Stomach (tissue), 9 donors: Measurements from ENCODE around the gene KMT2E. TPM values are rescaled to one million over a fixed set of nuclear protein-coding genes. Genes with fewer than 3 reads are reported as not detected.

ENCODE experiments used
- DNase-seq, 2 donors: peaks; one replicate each; pipeline versions ENCODE4 v3.0.0 to v3.0.0-alpha.2; 2013 to 2019
- H3K27ac ChIP-seq, 5 donors: fragments of 200-600 bp in 4 of 5; sonication (generic) in 4 of 5; one replicate each; pipeline ENCODE4 v1.5.1; 2013 to 2019; ENCODE audit warnings: mild to moderate bottlenecking in 1 of 5, moderate library complexity in 1 of 5
- H3K27me3 ChIP-seq, 3 donors: fragments of 200-600 bp; sonication (generic); one replicate each; pipeline ENCODE4 v1.5.1; 2017 to 2019; ENCODE audit warnings: mixed run types in 1 of 3
- H3K36me3 ChIP-seq, 4 donors: fragments of 200-600 bp; sonication (generic); 1 replicate in 3 of 4; 2 replicates in 1 of 4; pipeline ENCODE4 v1.5.1; 2016 to 2019
- H3K4me1 ChIP-seq, 4 donors: fragments of 200-600 bp; sonication (generic); one replicate each; pipeline ENCODE4 v1.5.1; 2016 to 2019
- H3K4me3 ChIP-seq, 4 donors: fragments of 200-600 bp; sonication (generic) in 3 of 4; one replicate each; pipeline ENCODE4 v1.5.1; 2016 to 2019; ENCODE audit warnings: mild to moderate bottlenecking in 1 of 4
- H3K9me3 ChIP-seq, 4 donors: fragments of 200-600 bp; sonication (generic); one replicate each; pipeline ENCODE4 v1.5.1; 2016 to 2019
- EP300 ChIP-seq: sonication (generic); formaldehyde crosslinking; IDR thresholded peaks from one replicate; pipeline ENCODE4 v1.6.1; 2017; ENCODE audit warnings: antibody characterized with exemption
- POLR2A ChIP-seq, 4 donors: fragments of 450-650 bp; IDR thresholded peaks; one replicate each; pipeline ENCODE4 v1.6.1; 2016; ENCODE audit warnings: antibody characterized with exemption in 4 of 4, control low read depth in 2 of 4, mild to moderate bottlenecking in 1 of 4, moderate library complexity in 1 of 4
- POLR2AphosphoS5 ChIP-seq, 3 donors: sonication (generic); formaldehyde crosslinking; IDR thresholded peaks; one replicate each; pipeline ENCODE4 v1.6.1; 2016; ENCODE audit warnings: antibody characterized with exemption in 3 of 3
- WGBS, 5 donors: extraction: QIAGEN DNeasy Blood & Tissue Kit in 3 of 5; methylation state at CpG; one replicate each; pipeline versions ENCODE4 v1.1.5 to v1.1.7; 2013 to 2018; 5-methylcytosine and 5-hydroxymethylcytosine counted together
- intact Hi-C: fragments of 100-400 bp; cut with DNase I; formaldehyde crosslinking; loops from one replicate; pipeline ENCODE4 v1.15.1; 2023; ENCODE audit warnings: low total_unique reads
- polyA plus RNA-seq, 3 donors: library from polyadenylated mRNA; stranded (reverse); fragments of 200-250 nt; gene quantifications; one replicate each; pipeline ENCODE4 v1.2.3, GENCODE V29; 2013
- total RNA-seq, 5 donors: library from RNA; depleted of rRNA; stranded (reverse); fragments of >200 nt; gene quantifications; one replicate each; pipeline versions ENCODE4 v1.1.0 to v1.2.3, GENCODE V29; 2014 to 2016
- TF ChIP-seq, protein P1 (sequence below), 7 experiments: fragments of 450-650 bp in 4 of 7; fragments of 200-600 bp in 3 of 7; sonication (generic) in 3 of 7; IDR thresholded peaks; one replicate each; pipeline ENCODE4 v1.5.1; 2016 to 2019; ENCODE audit warnings: antibody characterized with exemption in 7 of 7, control low read depth in 2 of 7, mild to moderate bottlenecking in 1 of 7
- donor health status: healthy with polysubstance abuse.
- donor health status: Bipolar disorder and iron deficiency.
- donor health status: healthy.

Gene KMT2E
- total and polyA plus RNA-seq, 8 donors: 9.4 to 330 (median 67.7) TPM

DNA sequence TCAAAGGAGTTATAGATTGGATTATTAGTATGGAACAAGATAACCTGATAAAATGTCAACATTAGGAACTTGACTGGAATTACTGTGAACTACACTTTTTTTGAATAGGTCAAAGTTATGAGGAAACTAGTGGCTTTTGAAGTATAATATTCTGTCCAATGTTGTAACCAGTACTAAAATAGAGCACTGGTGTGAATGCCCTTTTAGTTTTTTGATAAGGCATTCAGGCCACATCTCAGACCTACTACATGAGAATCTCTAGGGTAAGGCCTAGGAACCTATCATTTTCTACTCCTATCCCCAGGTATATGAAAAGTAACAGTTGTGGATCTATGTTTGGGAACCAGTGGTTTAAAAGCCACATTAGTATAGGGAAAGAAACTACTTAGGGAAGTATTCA lies 16.4 kb downstream of the KMT2E start:
- TF ChIP-seq POLR2AphosphoS5 (IDR thresholded peaks at IDR 0.05) (no peak), POLR2A (IDR thresholded peaks at IDR 0.05) (no peak), EP300 (no peak)
- TF ChIP-seq, protein P1, sequence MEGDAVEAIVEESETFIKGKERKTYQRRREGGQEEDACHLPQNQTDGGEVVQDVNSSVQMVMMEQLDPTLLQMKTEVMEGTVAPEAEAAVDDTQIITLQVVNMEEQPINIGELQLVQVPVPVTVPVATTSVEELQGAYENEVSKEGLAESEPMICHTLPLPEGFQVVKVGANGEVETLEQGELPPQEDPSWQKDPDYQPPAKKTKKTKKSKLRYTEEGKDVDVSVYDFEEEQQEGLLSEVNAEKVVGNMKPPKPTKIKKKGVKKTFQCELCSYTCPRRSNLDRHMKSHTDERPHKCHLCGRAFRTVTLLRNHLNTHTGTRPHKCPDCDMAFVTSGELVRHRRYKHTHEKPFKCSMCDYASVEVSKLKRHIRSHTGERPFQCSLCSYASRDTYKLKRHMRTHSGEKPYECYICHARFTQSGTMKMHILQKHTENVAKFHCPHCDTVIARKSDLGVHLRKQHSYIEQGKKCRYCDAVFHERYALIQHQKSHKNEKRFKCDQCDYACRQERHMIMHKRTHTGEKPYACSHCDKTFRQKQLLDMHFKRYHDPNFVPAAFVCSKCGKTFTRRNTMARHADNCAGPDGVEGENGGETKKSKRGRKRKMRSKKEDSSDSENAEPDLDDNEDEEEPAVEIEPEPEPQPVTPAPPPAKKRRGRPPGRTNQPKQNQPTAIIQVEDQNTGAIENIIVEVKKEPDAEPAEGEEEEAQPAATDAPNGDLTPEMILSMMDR (IDR thresholded peaks at IDR 0.05): no peak
- Histone ChIP-seq H3K9me3 (no peaks in the 10 kb centered on the region), H3K27me3 (no peaks in the 10 kb centered on the region), H3K36me3 (no peaks in the 10 kb centered on the region), H3K4me3 (no peak overlapping the region), H3K27ac (no peak overlapping the region), H3K4me1 (peaks cover 36 to 97% (median 74%) of the 10 kb centered on the region in 4 donors)
- DNase-seq: no peak
- intact Hi-C loops: no loop called here

- Histone ChIP-seq H3K9me3 (no peaks in the 10 kb centered on the region), H3K36me3 (no peaks in the 10 kb centered on the region), H3K27ac (no peak overlapping the region), H3K27me3 (no peaks in the 10 kb centered on the region), H3K4me3 (no peak overlapping the region), H3K4me1 (peaks cover 29 to 97% (median 69%) of the 10 kb centered on the region in 4 donors)
- DNase-seq: no peak
- WGBS, 5 donors: 90 to 97% (median 95%) methylated on average over 1 of the region's 1 CpG
- no peak for TF ChIP-seq EP300
- TF ChIP-seq, protein P1 (IDR thresholded peaks at IDR 0.05): no peak
- TF ChIP-seq POLR2A (IDR thresholded peaks at IDR 0.05): no peak
- TF ChIP-seq POLR2AphosphoS5 (IDR thresholded peaks at IDR 0.05): no peak
- intact Hi-C loops: no loop called here
Observed at GRCh38 chr7:105032553-105033214, 18.7 kb downstream of the KMT2E start.

DNA sequence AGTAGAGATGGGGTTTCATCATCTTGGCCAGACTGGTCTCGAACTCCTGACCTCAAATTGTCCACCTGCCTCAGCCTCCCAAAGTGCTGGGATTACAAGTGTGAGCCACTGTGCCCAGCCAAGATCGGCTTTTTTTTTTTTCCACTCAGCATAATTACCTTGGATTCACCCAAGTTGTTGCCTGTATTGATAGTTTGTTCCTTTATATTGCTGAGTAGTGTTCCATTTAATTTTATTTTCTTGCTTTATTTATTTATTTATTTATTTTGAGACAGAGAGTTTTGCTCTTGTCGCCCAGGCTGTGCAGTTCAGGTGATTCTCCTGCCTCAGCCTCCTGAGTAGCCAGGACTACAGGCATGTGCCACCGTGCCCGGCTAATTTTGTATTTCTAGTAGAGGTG lies 21.3 kb downstream of the KMT2E start:
- TF ChIP-seq, protein P1 (IDR thresholded peaks at IDR 0.05): no peak
- TF ChIP-seq EP300 (no peak), POLR2A (IDR thresholded peaks at IDR 0.05) (no peak), POLR2AphosphoS5 (IDR thresholded peaks at IDR 0.05) (no peak)
- peaks cover 44 to 97% (median 70%) of the 10 kb centered on the region in 4 donors for H3K4me1 ChIP-seq
- intact Hi-C loops: no loop called here
- no peaks in the 10 kb centered on the region for H3K9me3 ChIP-seq
- DNase-seq: no peak
- 86 to 96% (median 95%) methylated on average over 5 of the region's 5 CpGs for WGBS, 5 donors
- H3K4me3 ChIP-seq: no peak overlapping the region
- no peaks in the 10 kb centered on the region for H3K27me3 ChIP-seq
- no peak overlapping the region for H3K27ac ChIP-seq
- no peaks in the 10 kb centered on the region for H3K36me3 ChIP-seq

GRCh38 chr7:105036217-105037168 lies 22.5 kb downstream of the KMT2E start:
- no peaks in the 10 kb centered on the region for H3K9me3 ChIP-seq
- intact Hi-C loops: no loop called here
- TF ChIP-seq EP300 (no peak), POLR2AphosphoS5 (IDR thresholded peaks at IDR 0.05) (no peak), POLR2A (IDR thresholded peaks at IDR 0.05) (no peak)
- TF ChIP-seq, protein P1 (IDR thresholded peaks at IDR 0.05): no peak
- H3K36me3 ChIP-seq: peaks cover 0 to 10% (median 5%) of the 10 kb centered on the region in 4 donors
- peaks cover 42 to 97% (median 73%) of the 10 kb centered on the region in 4 donors for H3K4me1 ChIP-seq
- DNase-seq: no peak
- H3K27ac ChIP-seq: peak overlapping the region in 2 of 5 donors; percentile 22 to 38
- no peaks in the 10 kb centered on the region for H3K27me3 ChIP-seq
- no peak overlapping the region for H3K4me3 ChIP-seq
- WGBS, 5 donors: 55 to 63% (median 60%) methylated on average over 5 of the region's 5 CpGs
